ENCODE measurements around the gene PLEKHM1.

- TF ChIP-seq POLR2AphosphoS5 (IDR thresholded peaks at IDR 0.05; ENCODE audit: insufficient read depth, low read depth, low read length) (no peak), CTCF (IDR thresholded peaks at IDR 0.05; ENCODE audit: extremely low read depth in 1 of 2, insufficient read depth in 1 of 2, low read depth in 1 of 2, low read length in 2 of 2) (no peak)
These were observed 54.4 kb downstream of the PLEKHM1 start for GRCh38 chr17:45436161-45436560.

Measured in endothelial cell of umbilical vein (primary cell).